ENCODE results near the gene MGST3. TPM values are rescaled to one million over a fixed set of nuclear protein-coding genes. Genes with fewer than 3 reads are reported as not detected.
"Not testable (repeated sequence)": the region's sequence is repeated elsewhere in the genome, so short reads cannot be mapped to it uniquely, and the experiment has no call there.

The MGST3 gene
- total and polyA plus RNA-seq, 2 donors (not counting 1 experiment from before 2014, with no cell fraction given) = 35.6 to 41.7 TPM

DNA sequence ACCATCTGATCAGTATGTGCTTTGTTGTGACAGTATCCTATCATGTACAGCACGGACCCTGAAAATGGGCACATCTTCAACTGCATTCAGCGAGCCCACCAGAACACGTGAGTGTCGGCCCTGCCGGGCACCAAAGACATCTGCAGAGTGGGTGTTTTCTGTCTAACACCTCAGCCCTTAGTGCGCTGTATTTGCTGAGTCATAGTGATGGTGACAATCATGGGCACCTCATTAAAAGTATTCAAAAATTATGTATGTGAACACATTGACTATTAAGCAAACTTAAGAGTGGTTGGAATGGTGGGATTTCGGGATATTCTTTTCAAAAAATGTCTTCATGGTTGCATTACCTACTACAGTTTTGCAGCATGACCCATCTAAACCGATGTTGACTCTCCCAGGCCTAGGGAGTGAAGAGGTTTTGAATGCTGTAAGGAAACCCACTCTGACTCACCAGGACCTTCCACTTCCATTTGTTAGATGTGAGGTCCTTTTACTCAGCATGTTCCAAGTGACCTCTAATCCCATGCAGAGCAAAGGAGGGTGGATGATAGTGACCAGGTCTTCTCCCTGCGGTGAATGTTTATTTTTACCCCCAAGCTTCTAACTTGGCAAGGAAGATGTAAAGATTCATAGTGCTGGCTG, 20.1 kb downstream of the MGST3 start:
- Histone ChIP-seq H3K36me3 (replicated peaks in 1 of 2; ENCODE audit: control extremely low read depth in 1 of 2, control insufficient read depth in 1 of 2, extremely low read depth in 1 of 2, insufficient read depth in 2 of 2, low read length in 1 of 2) (peaks cover 0 to 16% of the 10 kb centered on the region in 2 experiments), H3K79me2 (ENCODE audit: control insufficient read depth, insufficient read depth, low read length) (peaks cover 5% of the 10 kb centered on the region), H3K4me3 (ENCODE audit: control extremely low read depth in 1 of 5, extremely low read depth in 1 of 5, insufficient read depth in 1 of 5, low read depth in 2 of 5, low read length in 4 of 5) (no peak overlapping the region), H3K9ac (ENCODE audit: low read length) (no peak overlapping the region), H3K27ac (ENCODE audit: low read length in 2 of 2) (no peak overlapping the region), H3K4me1 (ENCODE audit: control insufficient read depth in 2 of 2, insufficient read depth in 2 of 2, low read length in 2 of 2) (peaks cover 5 to 8% of the 10 kb centered on the region in 2 donors), H3K9me3 (ENCODE audit: control extremely low read depth in 1 of 3, control insufficient read depth in 2 of 3, insufficient read depth in 1 of 3, low read length in 2 of 3) (no peaks in the 10 kb centered on the region), H3K27me3 (replicated peaks in 1 of 4; ENCODE audit: control extremely low read depth in 1 of 4, control insufficient read depth in 3 of 4, insufficient read depth in 4 of 4, low read length in 3 of 4) (no peaks in the 10 kb centered on the region), H2AFZ (ENCODE audit: insufficient read depth, low read depth, low read length, poor library complexity, severe bottlenecking) (no peak overlapping the region), H3K4me2 (replicated peaks; ENCODE audit: low read depth, low read length, poor library complexity, severe bottlenecking) (no peak overlapping the region), H4K20me1 (ENCODE audit: control insufficient read depth, insufficient read depth, low read length, poor library complexity, severe bottlenecking) (peaks cover 9% of the 10 kb centered on the region)
- intact Hi-C loops (cut with micrococcal nuclease) = no loop called here
- TF ChIP-seq, protein P1, sequence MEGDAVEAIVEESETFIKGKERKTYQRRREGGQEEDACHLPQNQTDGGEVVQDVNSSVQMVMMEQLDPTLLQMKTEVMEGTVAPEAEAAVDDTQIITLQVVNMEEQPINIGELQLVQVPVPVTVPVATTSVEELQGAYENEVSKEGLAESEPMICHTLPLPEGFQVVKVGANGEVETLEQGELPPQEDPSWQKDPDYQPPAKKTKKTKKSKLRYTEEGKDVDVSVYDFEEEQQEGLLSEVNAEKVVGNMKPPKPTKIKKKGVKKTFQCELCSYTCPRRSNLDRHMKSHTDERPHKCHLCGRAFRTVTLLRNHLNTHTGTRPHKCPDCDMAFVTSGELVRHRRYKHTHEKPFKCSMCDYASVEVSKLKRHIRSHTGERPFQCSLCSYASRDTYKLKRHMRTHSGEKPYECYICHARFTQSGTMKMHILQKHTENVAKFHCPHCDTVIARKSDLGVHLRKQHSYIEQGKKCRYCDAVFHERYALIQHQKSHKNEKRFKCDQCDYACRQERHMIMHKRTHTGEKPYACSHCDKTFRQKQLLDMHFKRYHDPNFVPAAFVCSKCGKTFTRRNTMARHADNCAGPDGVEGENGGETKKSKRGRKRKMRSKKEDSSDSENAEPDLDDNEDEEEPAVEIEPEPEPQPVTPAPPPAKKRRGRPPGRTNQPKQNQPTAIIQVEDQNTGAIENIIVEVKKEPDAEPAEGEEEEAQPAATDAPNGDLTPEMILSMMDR (IDR thresholded peaks at IDR 0.05) = no peak
- no peak for TF ChIP-seq EZH2 (IDR thresholded peaks at IDR 0.05; ENCODE audit: borderline replicate concordance, insufficient read depth, low read depth, low read length, poor library complexity, severe bottlenecking)
- ATAC-seq (ENCODE audit: low read depth) = no peak
- ChIA-PET CTCF (no interaction called here), POLR2A (no interaction called here)
- Mint-ChIP-seq H3K27ac (no peak overlapping the region), H3K9me3 (ENCODE audit: insufficient read depth) (no peaks in the 10 kb centered on the region), H3K4me3 (no peak overlapping the region), H3K27me3 (no peaks in the 10 kb centered on the region), H3K4me1 (peaks cover 11% of the 10 kb centered on the region)
- WGBS (ENCODE audit: insufficient coverage) = 100% methylated on average over 1 of the region's 9 CpGs
- no peak for DNase-seq

DNA sequence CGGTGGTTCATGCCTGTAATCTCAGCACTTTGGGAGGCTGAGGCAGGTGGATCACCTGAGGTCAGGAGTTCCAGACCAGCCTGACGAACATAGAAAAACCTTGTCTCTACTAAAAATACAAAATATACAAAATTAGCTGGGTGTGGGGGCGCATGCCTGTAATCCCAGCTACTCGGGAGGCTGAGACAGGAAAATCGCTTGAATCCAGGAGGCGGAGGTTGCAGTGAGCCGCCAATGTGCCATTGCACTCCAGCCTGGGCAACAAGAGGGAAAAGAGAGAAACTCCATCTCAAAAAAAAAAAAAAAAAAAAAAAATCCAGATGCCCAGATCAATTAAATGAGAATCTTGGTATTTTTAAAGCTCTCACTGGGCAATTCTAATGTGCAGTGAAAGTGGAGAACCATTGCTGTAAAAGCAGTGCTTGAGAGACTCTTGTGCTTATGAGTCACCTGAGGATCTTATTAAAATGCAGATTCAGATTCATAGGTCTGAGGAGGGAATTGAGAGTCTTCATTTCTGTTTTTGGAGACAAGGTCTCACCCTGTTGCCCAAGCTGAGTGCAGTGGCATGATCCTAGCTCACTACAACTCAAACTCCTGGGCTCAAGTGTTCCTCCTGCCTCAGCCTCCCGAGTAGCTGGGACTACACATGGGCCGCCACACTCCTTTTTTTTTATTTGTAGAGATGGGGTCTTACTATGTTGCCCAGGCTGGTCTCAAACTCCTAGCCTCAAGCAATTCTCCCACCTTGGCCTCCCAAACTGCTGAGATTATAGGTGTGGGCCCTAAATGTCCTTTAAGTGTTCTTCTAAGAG, 27.9 kb downstream of the MGST3 start:
- POLR2A ChIA-PET; H3K9ac ChIP-seq (ENCODE audit: low read length); H2AFZ ChIP-seq (ENCODE audit: insufficient read depth, low read depth, low read length, poor library complexity, severe bottlenecking); H3K4me1 ChIP-seq (ENCODE audit: control insufficient read depth in 2 of 2, insufficient read depth in 2 of 2, low read length in 2 of 2); H4K20me1 ChIP-seq (ENCODE audit: control insufficient read depth, insufficient read depth, low read length, poor library complexity, severe bottlenecking); H3K4me2 ChIP-seq (replicated peaks; ENCODE audit: low read depth, low read length, poor library complexity, severe bottlenecking); H3K4me1 Mint-ChIP-seq; ATAC-seq (ENCODE audit: low read depth); H3K27me3 ChIP-seq (replicated peaks in 1 of 4; ENCODE audit: control extremely low read depth in 1 of 4, control insufficient read depth in 3 of 4, insufficient read depth in 4 of 4, low read length in 3 of 4); H3K9me3 ChIP-seq (ENCODE audit: control extremely low read depth in 1 of 3, control insufficient read depth in 2 of 3, insufficient read depth in 1 of 3, low read length in 2 of 3); H3K4me3 Mint-ChIP-seq; DNase-seq; H3K9me3 Mint-ChIP-seq (ENCODE audit: insufficient read depth); H3K4me3 ChIP-seq (ENCODE audit: control extremely low read depth in 1 of 5, extremely low read depth in 1 of 5, insufficient read depth in 1 of 5, low read depth in 2 of 5, low read length in 4 of 5); intact Hi-C loops (cut with micrococcal nuclease); H3K27me3 Mint-ChIP-seq; H3K27ac ChIP-seq (ENCODE audit: low read length in 2 of 2); H3K27ac Mint-ChIP-seq; H3K79me2 ChIP-seq (ENCODE audit: control insufficient read depth, insufficient read depth, low read length): not testable (repeated sequence)
- CTCF ChIA-PET = interaction anchor here (0.8 to 1.7 kb wide), 2 partner anchors 19 to 256 kb away, joined by 3 to 5 read pairs; no protein-coding TSS in a partner anchor
- WGBS (ENCODE audit: insufficient coverage) = 97% methylated on average over 4 of the region's 9 CpGs
- peaks cover 15 to 31% of the 10 kb centered on the region in 2 experiments for H3K36me3 ChIP-seq (replicated peaks in 1 of 2; ENCODE audit: control extremely low read depth in 1 of 2, control insufficient read depth in 1 of 2, extremely low read depth in 1 of 2, insufficient read depth in 2 of 2, low read length in 1 of 2)

Measured in B cell (primary cell).